ENCODE data around the gene ZNF81. TPM values are rescaled to one million over a fixed set of nuclear protein-coding genes. Genes with fewer than 3 reads are reported as not detected.
"Not testable (repeated sequence)": the region's sequence is repeated elsewhere in the genome, so short reads cannot be mapped to it uniquely, and the experiment has no call there.

The ZNF81 gene
- total RNA-seq, 1 donor from 2014 or later, result 2.8 TPM

GRCh38 chrX:47927212-47927611 is 90.5 kb downstream of the ZNF81 start:
- no peak for DNase-seq (ENCODE audit: low read depth)
- no peak for TF ChIP-seq CTCF (IDR thresholded peaks at IDR 0.05; ENCODE audit: insufficient read depth, low read length, poor library complexity, severe bottlenecking)
- Histone ChIP-seq H3K4me3 (ENCODE audit: low read depth, low read length) (no peak overlapping the region), H3K36me3 (ENCODE audit: control insufficient read depth, insufficient read depth, low read length) (no peaks in the 10 kb centered on the region), H3K27me3 (ENCODE audit: control insufficient read depth, insufficient read depth, low read length) (no peaks in the 10 kb centered on the region)

DNA sequence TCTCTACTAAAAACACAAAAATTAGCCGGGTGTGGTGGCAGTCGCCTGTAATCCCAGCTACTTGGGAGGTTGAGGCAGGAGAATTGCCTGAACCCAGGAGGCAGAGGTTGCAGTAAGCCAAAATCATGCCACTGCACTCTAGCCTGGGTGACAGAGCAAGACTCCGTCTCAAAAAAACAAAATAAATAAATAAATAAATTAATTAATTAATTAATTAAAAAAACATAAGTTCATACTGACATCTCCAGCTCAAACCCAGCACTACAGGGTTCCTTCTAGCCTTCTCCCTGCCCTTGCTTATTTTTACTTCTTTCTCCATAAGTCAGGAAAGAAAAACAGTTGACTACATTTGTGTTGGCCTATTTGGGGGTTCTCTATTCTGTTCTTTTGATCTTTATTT is 95.3 kb downstream of the ZNF81 start:
- not testable (repeated sequence) for DNase-seq (ENCODE audit: low read depth); H3K4me3 ChIP-seq (ENCODE audit: low read depth, low read length); H3K27me3 ChIP-seq (ENCODE audit: control insufficient read depth, insufficient read depth, low read length); H3K36me3 ChIP-seq (ENCODE audit: control insufficient read depth, insufficient read depth, low read length)

GRCh38 chrX:47933946-47934345 is 97.2 kb downstream of the ZNF81 start:
- Histone ChIP-seq H3K4me3 (ENCODE audit: low read depth, low read length) (no peak overlapping the region), H3K27me3 (ENCODE audit: control insufficient read depth, insufficient read depth, low read length) (no peaks in the 10 kb centered on the region), H3K36me3 (ENCODE audit: control insufficient read depth, insufficient read depth, low read length) (no peaks in the 10 kb centered on the region)
- no peak for DNase-seq (ENCODE audit: low read depth)
- no peak for TF ChIP-seq CTCF (IDR thresholded peaks at IDR 0.05; ENCODE audit: insufficient read depth, low read length, poor library complexity, severe bottlenecking)

GRCh38 chrX:47936224-47936939 is 99.7 kb downstream of the ZNF81 start:
- TF ChIP-seq CTCF (IDR thresholded peaks at IDR 0.05; ENCODE audit: insufficient read depth, low read length, poor library complexity, severe bottlenecking), result no peak
- H3K4me3 ChIP-seq (ENCODE audit: low read depth, low read length), result no peak overlapping the region

GRCh38 chrX:47936940-47937317 is 100.2 kb downstream of the ZNF81 start:
- Histone ChIP-seq H3K27me3 (ENCODE audit: control insufficient read depth, insufficient read depth, low read length) (no peaks in the 10 kb centered on the region), H3K4me3 (ENCODE audit: low read depth, low read length) (no peak overlapping the region), H3K36me3 (ENCODE audit: control insufficient read depth, insufficient read depth, low read length) (no peaks in the 10 kb centered on the region)
- TF ChIP-seq CTCF (IDR thresholded peaks at IDR 0.05; ENCODE audit: insufficient read depth, low read length, poor library complexity, severe bottlenecking), result no peak
- no peak for DNase-seq (ENCODE audit: low read depth)

More at GRCh38 chrX:47936224-47936939, 99.7 kb downstream of the ZNF81 start:
- Histone ChIP-seq H3K27me3 (ENCODE audit: control insufficient read depth, insufficient read depth, low read length) (no peaks in the 10 kb centered on the region), H3K36me3 (ENCODE audit: control insufficient read depth, insufficient read depth, low read length) (no peaks in the 10 kb centered on the region)
- DNase-seq (ENCODE audit: low read depth), result no peak

GRCh38 chrX:47940448-47940847 is 103.7 kb downstream of the ZNF81 start:
- TF ChIP-seq CTCF (IDR thresholded peaks at IDR 0.05; ENCODE audit: insufficient read depth, low read length, poor library complexity, severe bottlenecking), result no peak
- Histone ChIP-seq H3K4me3 (ENCODE audit: low read depth, low read length) (no peak overlapping the region), H3K36me3 (ENCODE audit: control insufficient read depth, insufficient read depth, low read length) (no peaks in the 10 kb centered on the region), H3K27me3 (ENCODE audit: control insufficient read depth, insufficient read depth, low read length) (no peaks in the 10 kb centered on the region)
- no peak for DNase-seq (ENCODE audit: low read depth)

Measured in kidney epithelial cell (primary cell).